Activated gamma-delta T cell (primary cell): ENCODE measurements around the gene ZNF343.
"Not testable (repeated sequence)": the region's sequence is repeated elsewhere in the genome, so short reads cannot be mapped to it uniquely, and the experiment has no call there.

Source experiments
- DNase-seq: peaks from one replicate; lab custom pipeline; 2025; lab: John Stamatoyannopoulos, UW

ZNF343 gene

GRCh38 chr20:2521369-2522305, 12.9 kb upstream of the ZNF343 start:
- DNase-seq = no peak

- no peak for DNase-seq
Measured at GRCh38 chr20:2520617-2521016, 11.9 kb upstream of the ZNF343 start.

- no peak for DNase-seq
Measured at GRCh38 chr20:2519115-2519809, 10.5 kb upstream of the ZNF343 start.

- no peak for DNase-seq
Measured at GRCh38 chr20:2518558-2518957, 9.8 kb upstream of the ZNF343 start.

- no peak for DNase-seq
Measured at GRCh38 chr20:2518096-2518495, 9.4 kb upstream of the ZNF343 start.

GRCh38 chr20:2516399-2516798, 7.7 kb upstream of the ZNF343 start:
- DNase-seq = no peak

GRCh38 chr20:2515203-2515602, 6.5 kb upstream of the ZNF343 start:
- no peak for DNase-seq

GRCh38 chr20:2509794-2510193, 1.1 kb upstream of the ZNF343 start:
- no peak for DNase-seq

GRCh38 chr20:2509468-2509781, 710 bp upstream of the ZNF343 start:
- no peak for DNase-seq

- no peak for DNase-seq
Measured at GRCh38 chr20:2507875-2508630, 662 bp downstream of the ZNF343 start.

GRCh38 chr20:2507464-2507863, 1.3 kb downstream of the ZNF343 start:
- no peak for DNase-seq

GRCh38 chr20:2506426-2506825, 2.3 kb downstream of the ZNF343 start:
- DNase-seq = not testable (repeated sequence)

GRCh38 chr20:2504803-2505202, 3.9 kb downstream of the ZNF343 start:
- not testable (repeated sequence) for DNase-seq

GRCh38 chr20:2502808-2503384, 5.8 kb downstream of the ZNF343 start:
- DNase-seq = not testable (repeated sequence)

GRCh38 chr20:2485661-2486060, 23.1 kb downstream of the ZNF343 start:
- DNase-seq = no peak

GRCh38 chr20:2485080-2485479, 23.6 kb downstream of the ZNF343 start:
- DNase-seq = no peak

- DNase-seq = no peak
Measured at GRCh38 chr20:2483504-2483903, 25.2 kb downstream of the ZNF343 start.

GRCh38 chr20:2480381-2480780, 28.3 kb downstream of the ZNF343 start:
- DNase-seq = no peak

- DNase-seq = no peak
Measured at GRCh38 chr20:2476742-2477615, 31.7 kb downstream of the ZNF343 start.

- DNase-seq = no peak
Measured at GRCh38 chr20:2475850-2476741, 32.6 kb downstream of the ZNF343 start.
